Eye (tissue), 1 donor: ENCODE results near the gene RHOT2.
"Not testable (repeated sequence)": the region's sequence is repeated elsewhere in the genome, so short reads cannot be mapped to it uniquely, and the experiment has no call there.

Experiments
- DNase-seq: peaks from one replicate; pipeline ENCODE4 v3.0.0-alpha.2; 2015

The RHOT2 gene

GRCh38 chr16:682493-683395, 14.8 kb downstream of the RHOT2 start:
- DNase-seq: no peak

DNA sequence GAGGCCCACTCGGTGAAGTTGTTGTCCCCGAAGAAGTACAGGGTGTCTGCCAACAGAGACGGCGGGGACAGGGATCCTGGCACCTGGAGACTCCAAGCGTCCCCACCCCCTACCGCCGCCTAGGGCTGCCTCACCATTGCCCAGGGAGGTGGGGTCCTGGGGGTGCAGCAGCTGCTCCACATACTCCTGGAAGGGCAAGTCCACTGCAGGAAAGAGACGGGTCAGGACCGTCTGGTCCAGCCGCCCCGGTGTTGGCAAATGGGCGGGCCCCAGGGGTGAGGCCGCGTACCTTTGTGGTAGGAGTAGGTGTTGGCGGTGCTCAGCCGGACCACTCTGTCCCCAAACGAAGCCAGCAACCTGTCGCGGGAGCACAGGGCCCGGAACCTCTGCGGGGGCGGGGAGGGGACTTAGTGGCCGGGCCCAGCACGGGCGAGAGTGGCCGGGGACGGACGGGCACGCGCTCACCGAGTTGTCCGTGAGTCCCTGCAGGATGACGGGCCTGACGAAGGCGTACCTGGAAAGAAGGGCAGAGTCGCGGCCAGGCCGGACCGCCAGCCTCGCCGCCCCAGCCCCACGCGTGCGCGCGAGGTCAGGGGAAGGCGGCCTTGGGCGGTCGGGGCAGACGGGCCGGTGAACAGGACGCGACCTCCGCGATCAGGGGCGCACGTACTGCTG, 15.6 kb downstream of the RHOT2 start:
- DNase-seq: peak; percentile 26

- peak; percentile 97 for DNase-seq
These were observed 16.3 kb downstream of the RHOT2 start, which contains the start of gene JMJD8 for GRCh38 chr16:684071-684794. Gene JMJD8, minus strand, starts transcription at chr16:684334. Its CDS starts 15 bp downstream, at chr16:684319.

DNA sequence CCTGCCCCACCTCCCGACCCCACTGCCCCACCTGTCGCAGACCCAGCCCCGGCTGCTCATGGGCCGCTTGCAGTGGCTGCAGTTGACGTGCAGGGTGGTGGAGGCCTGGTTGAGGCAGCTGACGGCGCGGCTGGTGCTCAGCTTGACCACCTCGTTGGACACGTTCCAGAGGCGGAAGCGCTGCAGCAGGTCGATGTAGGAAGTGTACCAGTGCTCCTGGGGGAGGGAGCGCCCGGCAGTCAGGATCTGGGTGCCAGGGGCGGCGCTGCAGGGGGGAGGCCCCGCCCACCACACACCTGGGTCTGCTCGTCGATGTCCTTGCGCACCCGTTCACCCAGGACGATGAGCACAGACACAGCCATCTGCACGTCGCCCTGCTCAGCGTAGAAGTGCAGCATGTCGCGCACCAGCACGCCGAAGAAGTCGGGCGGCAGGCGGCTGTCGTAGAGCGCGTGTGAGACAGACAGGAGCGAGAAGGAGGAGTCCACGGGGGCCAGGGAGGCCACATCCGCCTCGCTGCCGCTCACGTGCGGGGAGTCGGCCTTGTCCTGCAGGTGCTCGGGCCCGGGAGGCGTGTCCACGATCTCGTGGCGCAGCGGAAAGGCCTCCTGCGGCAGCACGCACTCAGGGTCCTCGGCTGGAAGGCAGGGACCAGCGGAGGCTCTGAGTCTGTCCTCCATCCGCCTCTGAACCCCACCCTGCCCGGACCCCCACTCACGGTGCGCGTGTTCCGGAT, 17.2 kb downstream of the RHOT2 start:
- DNase-seq: no peak

DNA sequence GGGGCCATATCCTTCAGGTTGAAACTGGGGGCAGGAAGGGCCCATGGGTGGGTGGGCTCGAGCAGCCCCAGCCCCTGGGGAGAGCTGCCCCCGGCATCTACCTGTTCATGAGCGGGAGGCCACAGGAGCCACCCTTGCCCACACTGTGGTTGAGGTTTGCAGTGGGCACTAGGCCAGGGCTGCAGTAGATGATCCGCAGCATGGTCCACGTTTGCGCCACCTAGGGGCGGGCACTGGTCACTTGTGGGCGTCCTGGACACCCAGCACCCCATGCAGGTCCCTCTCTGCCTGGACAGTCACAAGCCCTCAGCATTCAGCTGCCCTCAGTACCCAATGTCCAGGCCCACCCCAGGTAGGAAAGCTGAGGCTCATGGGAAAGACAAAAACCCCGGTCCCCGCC, 18.0 kb downstream of the RHOT2 start:
- DNase-seq: no peak

GRCh38 chr16:686459-687260, 18.7 kb downstream of the RHOT2 start:
- no peak for DNase-seq

DNA sequence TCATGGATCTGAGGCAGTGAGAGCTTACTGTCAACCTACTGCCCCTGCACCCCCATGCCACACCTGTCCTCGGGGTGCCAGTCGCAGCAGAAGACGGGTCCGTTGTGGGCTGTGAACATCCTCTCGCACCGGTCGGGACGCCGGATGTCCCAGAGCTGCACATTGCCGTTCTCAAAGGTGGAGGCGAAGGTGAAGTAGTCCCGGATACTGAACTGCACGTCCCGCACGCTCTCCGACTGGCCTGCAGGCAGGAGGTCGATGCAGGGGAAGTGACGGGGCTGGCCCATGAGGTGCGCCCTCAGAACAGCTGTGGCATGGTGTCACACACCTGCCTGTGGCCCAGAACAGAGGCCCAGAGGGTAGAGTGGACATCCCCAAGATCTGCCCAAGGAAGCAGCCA, 19.6 kb downstream of the RHOT2 start:
- DNase-seq: no peak

- DNase-seq: no peak
These were observed 21.4 kb downstream of the RHOT2 start for GRCh38 chr16:689175-689897.

DNA sequence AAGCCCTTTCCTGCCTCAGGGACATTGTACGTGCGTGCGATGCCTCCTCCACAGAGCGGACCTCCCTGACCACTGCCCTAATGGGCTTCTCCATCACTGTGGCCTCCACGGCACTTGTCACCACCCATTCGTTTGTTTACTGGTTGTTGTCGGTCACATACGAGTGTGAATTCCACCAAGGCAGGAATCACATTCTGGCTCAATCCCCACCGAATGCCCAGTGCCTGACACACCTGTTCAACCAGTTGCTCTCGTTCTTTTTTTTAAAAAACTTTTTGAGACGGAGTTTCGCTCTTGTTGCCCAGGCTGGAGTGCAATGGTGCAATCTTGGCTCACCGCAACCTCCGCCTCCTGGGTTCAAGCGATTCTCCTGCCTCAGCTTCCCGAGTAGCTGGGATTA, 23.3 kb downstream of the RHOT2 start:
- DNase-seq: not testable (repeated sequence)

DNA sequence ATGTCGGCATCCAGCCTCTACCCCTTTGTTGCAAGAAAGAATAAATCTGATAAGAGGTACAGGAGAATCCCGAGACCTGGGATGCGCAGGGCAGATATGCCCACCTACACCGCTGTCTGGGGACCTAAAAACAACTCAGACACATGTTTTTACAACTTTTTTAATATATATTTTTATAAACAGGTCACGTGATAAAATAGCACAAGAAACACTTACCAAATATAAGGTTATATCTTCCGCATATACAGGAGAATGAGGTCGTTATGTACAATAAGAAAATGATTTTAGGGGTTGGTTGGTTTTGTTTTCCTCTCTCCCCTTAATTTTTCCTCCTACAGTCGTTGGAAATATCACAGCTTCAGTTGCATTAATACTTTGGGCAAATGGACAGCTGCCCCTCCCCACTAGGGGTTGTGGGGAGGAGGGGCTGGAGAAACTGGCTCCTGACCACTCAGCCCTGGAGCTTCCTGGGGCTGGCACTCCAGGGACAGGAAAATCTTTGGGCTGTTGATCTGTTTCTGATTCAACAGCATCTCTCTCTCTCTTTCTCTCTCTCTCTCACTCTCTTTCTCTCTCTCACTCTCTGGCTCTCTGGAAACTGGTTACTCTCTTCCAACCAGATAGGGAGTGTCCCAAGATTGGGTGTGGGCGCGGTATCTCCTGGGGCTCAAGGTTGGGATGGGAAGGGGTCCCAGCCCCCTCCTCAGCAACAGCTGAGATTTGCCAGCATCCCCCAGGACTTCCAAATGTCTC, 24.6 kb downstream of the RHOT2 start:
- DNase-seq: no peak

- DNase-seq: no peak
These were observed 25.4 kb downstream of the RHOT2 start for GRCh38 chr16:693364-693763.

DNA sequence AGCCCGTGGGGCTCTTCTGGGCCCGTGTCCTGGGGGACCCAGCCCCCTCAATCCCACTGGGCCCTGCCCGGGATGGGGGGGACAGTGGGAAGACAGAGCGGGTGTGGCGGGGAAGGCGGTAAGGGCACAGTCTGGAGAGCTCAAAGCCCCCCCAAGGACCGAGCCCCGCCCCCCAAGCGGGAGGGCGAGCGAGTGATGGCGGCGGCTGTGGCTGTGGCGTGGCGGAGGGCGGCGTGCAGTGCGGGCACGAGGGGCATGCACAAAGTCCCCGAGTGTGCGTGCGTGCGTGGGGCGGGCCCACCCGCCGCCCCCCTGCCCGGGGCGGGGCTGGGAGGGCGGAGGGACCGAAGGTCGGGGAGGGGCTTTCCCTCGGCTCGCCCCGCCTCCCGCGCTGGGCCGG, 25.8 kb downstream of the RHOT2 start:
- no peak for DNase-seq

GRCh38 chr16:694187-694862, 26.4 kb downstream of the RHOT2 start:
- DNase-seq: peak; percentile 22

DNA sequence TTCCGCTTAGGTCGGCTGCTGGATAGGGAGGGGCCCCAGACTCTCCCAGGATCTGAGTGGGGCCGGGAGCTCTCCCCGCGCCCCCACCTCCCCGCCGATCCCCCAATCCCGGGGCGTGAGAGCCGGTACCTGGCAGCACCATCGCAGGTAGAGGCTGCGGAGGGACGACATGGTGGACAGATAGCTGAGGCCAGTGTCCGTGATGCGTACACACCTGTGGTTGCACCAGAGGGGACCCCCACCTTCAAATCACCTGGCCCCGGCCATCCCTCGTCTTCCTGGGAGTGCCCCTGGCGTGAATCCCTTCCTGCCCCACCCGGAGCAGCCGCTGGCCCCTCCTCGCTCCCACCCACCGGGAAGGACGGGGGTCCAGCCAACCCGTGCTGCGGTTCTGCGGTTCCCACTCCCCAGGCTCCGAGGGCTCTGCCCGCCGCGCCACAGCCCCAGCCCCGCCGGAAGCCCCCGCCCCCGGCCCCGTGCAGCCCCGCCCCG, 27.0 kb downstream of the RHOT2 start:
- DNase-seq: peak; percentile 6

DNA sequence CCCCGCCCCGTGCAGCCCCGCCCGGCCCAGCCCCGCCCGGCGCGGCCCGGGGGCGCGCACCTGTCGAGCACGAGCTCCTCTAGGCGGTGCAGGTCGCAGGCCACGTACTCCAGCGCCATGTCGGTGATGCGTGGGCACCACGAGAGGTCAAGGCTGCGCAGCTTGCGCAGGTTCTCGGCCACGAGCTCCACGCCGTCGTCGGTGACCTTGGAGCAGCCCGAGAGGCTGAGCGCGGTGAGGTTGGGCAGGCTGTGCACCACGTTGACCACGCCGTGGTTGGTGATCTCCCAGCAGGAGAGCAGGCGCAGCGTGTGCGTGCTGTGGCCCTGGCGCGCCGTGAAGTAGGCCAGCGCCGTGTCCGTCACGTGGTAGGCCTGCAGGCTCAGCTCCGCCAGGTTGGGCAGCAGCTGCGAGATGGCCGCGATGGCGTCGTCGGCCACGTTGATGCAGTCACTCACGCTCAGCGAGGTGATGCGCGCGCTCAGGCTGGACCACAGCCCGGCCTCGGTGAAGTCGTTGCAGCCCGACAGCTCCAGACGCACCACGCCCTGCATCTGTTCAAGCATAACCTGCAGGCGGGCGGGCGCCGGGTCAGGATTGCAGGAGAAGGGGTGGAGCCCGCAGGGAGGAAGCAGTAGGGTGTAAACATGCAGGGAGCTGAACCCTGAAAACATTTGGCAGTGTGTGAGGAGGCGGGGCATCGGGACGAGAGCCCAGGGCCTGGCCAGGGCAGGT, 27.6 kb downstream of the RHOT2 start:
- DNase-seq: peak; percentile 74

DNA sequence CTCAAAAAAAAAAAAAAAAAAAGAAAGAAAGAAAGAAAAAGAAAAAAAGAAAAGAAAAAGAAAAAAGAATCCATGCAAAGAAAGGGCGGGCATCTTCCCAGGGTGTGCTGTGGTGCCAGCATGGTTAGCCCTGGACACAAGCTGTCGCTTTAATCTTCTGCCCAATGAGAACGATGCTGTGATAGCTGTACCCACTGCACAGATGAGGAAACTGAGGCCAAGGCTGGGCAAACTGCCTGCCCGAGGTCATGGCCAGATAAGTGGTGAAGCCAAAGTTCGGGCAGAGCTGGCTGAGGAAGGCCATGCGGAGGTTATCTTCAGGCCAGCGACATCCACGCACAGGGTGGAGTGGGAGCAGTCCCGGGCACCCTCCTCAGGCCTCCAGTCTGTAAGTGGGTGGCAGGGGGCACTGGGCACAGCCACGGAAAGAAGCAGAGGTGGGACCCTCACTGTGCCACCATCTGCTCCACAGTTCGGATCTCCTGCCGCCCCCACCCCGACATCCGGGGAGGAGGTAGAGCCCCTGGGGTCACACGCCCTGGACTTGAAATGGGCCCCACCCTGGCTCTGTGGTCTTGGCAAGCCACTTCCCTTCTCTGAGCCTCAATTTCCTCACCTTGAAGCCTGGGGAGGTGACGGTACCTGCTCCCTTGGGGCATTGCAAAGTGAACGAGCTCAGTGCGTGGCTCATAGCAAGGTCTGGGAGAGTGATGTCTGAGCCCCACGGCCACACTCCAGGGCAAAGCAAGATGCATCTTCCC, 31.2 kb downstream of the RHOT2 start:
- no peak for DNase-seq

DNA sequence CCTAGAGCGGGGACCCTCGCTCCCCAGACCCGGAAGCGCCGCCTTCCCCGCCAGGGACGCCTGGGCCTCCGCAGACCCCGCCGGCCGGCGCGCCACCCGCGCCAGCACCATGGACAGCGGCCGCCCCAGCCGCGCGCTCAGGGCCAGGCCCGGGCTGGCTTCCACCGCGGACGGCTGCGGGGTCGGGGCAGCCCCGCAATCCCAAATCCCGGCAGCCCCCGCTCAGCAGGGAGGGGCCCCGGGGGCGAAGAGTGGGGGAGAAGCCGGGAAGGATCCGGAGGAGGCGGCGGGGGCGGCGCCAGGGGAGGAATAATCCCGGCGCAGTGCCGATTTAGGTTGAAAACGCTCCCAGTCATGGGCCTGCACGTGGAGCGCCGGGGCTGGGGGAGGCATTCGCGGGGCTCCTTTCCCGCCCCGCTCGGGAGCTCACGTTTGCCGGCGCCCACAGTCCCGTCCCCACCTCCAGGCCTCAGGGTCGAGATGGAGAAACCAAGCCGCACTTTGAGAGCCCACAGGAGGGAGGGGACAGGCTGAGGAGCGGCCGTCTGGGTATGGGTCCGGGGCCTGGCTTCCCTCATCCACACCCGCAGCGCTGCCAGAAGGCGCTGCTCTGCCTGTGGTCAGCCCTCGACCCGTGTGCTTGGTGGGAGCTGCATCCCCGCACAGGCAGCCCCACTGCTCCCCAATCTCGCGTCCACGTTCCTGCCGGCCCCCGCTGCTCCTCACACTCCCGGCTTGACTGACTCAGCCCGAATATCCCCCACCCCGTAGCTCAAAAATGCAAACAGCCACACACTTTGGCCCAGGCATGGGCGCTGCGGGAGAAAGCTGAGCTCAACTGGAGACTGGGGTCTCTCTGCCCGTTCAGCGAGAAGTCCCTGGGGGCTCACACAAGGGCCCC, 33.0 kb downstream of the RHOT2 start:
- peak; percentile 79 for DNase-seq
